Pancreas (tissue), 10 donors: ENCODE measurements around the gene SMIM14. TPM values are rescaled to one million over a fixed set of nuclear protein-coding genes. Genes with fewer than 3 reads are reported as not detected.

Experiments used
- ATAC-seq, 4 donors: fragments of 200-7000 bp; cut with Tn5 transposase; one replicate each; pipeline versions ENCODE4 v1.8.0 to v1.9.1; 2020; ENCODE audit warnings: mild to moderate bottlenecking in 4 of 4, moderate library complexity in 4 of 4
- DNase-seq, 6 donors: peaks; one replicate each; pipeline ENCODE4 v3.0.0-alpha.2; 2020
- FAIRE-seq: peaks from 2 replicates; lab custom pipeline; 2012; peaks lifted over from hg19 to GRCh38; lab: Jason Lieb, UNC
- H3K27ac ChIP-seq, 4 donors: fragments of 200-600 bp; sonication (generic); 1 replicate in 3 of 4; 2 replicates in 1 of 4; pipeline versions ENCODE4 v1.5.0 to v1.8.0; 2020
- H3K27me3 ChIP-seq, 4 donors: fragments of 200-600 bp; one replicate each; pipeline ENCODE4 v1.8.0; 2021
- H3K36me3 ChIP-seq, 3 donors: fragments of 200-600 bp; sonication (generic) in 1 of 3; one replicate each; pipeline versions ENCODE4 v1.5.0 to v1.8.0; 2020 to 2021
- H3K4me1 ChIP-seq, 3 donors: fragments of 200-600 bp; one replicate each; pipeline ENCODE4 v1.8.0; 2021
- H3K4me3 ChIP-seq, 4 donors: fragments of 200-600 bp; sonication (generic) in 2 of 4; one replicate each; pipeline versions ENCODE4 v1.5.0 to v1.8.0; 2020 to 2021
- H3K9me3 ChIP-seq, 4 donors: fragments of 200-600 bp; one replicate each; pipeline ENCODE4 v1.8.0; 2021
- WGBS, 2 donors: extraction: QIAGEN DNeasy Blood & Tissue Kit; methylation state at CpG; one replicate each; pipeline ENCODE4 v1.1.7; 2013; 5-methylcytosine and 5-hydroxymethylcytosine counted together
- intact Hi-C, 3 donors: fragments of 100-400 bp; cut with DNase I; formaldehyde crosslinking; loops; one replicate each; pipeline versions ENCODE4 v1.11.1 to v1.14.2; 2022
- polyA plus RNA-seq, 2 donors: library from polyadenylated mRNA; stranded (reverse); fragments of 200-250 nt; gene quantifications; one replicate each; pipeline ENCODE4 v1.2.3, GENCODE V29; 2013
- total RNA-seq, 6 donors: library from RNA; stranded (reverse); fragmentation: NEBNext Ultra II Directional in 4 of 6; extraction: Animal tissue kit (Norgen Biotek cat#: 25700) in 4 of 6; gene quantifications; one replicate each; pipeline versions ENCODE4 v1.2.1 to v1.2.4, GENCODE V29; 2021 to 2023
- TF ChIP-seq, protein P1 (sequence below), 4 donors: fragments of 200-600 bp; sonication (generic) in 3 of 4; IDR thresholded peaks; one replicate each; pipeline versions ENCODE4 v1.5.0 to v1.8.0; 2021; ENCODE audit warnings: antibody characterized with exemption in 4 of 4
- donor health status: healthy with polysubstance abuse.
- donor health status: DM: no; HTN: no; CAD: no; lungs with moderate emphysema.
- donor health status: DM: no; HTN: no; CAD: no.
- donor health status: control.
- donor health status: control.
- donor health status: Bipolar disorder and iron deficiency.
- donor health status: DM: yes; HTN: yes; CAD: no.
- donor health status: DM: no; HTN: no; CAD: no.
- donor health status: DM: no; HTN: no; CAD: no.
- donor health status: DM: yes; HTN: yes; CAD: no.

The SMIM14 gene
- total and polyA plus RNA-seq, 8 donors: 14.3 to 53.6 (median 44.5) TPM

DNA sequence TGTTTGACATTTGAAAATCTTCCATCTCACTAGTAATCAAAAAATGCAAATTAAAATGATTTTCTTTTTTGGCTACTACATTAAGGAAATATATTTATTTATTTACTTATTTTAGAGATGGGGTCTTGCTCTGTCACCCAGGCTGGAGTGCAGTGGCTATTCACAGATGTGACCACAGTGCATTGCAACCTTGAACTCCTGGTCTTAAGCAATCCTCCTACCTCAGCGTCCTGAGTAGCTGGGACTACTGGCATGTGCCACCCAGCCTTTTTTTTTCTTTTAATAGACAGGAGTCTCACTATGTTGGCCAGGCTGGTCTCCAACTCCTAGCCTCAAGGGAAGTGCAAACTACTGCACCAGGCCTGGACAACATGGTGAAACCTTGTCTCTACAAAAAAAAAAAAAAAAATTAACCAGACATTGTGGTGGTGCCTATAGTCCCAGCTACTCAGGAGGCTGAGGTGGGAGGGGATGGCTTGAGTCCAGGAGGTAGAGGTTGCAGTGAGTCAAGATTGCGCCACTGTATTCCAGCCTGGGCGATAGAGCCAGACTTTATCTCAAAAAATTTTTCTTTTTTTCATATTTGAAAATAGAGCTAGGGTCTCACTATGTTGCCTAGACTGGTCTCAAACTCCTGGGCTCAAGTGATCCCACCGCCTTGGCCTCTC is 4.4 kb upstream of the SMIM14 start:
- peaks cover 0 to 7% (median 0%) of the 10 kb centered on the region in 3 donors for H3K4me1 ChIP-seq
- no peak for DNase-seq
- H3K36me3 ChIP-seq: no peaks in the 10 kb centered on the region
- no peak for ATAC-seq
- no peak overlapping the region for H3K27ac ChIP-seq
- H3K9me3 ChIP-seq: no peaks in the 10 kb centered on the region
- TF ChIP-seq, protein P1, sequence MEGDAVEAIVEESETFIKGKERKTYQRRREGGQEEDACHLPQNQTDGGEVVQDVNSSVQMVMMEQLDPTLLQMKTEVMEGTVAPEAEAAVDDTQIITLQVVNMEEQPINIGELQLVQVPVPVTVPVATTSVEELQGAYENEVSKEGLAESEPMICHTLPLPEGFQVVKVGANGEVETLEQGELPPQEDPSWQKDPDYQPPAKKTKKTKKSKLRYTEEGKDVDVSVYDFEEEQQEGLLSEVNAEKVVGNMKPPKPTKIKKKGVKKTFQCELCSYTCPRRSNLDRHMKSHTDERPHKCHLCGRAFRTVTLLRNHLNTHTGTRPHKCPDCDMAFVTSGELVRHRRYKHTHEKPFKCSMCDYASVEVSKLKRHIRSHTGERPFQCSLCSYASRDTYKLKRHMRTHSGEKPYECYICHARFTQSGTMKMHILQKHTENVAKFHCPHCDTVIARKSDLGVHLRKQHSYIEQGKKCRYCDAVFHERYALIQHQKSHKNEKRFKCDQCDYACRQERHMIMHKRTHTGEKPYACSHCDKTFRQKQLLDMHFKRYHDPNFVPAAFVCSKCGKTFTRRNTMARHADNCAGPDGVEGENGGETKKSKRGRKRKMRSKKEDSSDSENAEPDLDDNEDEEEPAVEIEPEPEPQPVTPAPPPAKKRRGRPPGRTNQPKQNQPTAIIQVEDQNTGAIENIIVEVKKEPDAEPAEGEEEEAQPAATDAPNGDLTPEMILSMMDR (IDR thresholded peaks at IDR 0.05): no peak
- 72 to 76% methylated on average over 4 of the region's 4 CpGs for WGBS, 2 donors
- no peak for FAIRE-seq
- no peaks in the 10 kb centered on the region for H3K27me3 ChIP-seq
- intact Hi-C loops: no loop called here
- no peak overlapping the region for H3K4me3 ChIP-seq

DNA sequence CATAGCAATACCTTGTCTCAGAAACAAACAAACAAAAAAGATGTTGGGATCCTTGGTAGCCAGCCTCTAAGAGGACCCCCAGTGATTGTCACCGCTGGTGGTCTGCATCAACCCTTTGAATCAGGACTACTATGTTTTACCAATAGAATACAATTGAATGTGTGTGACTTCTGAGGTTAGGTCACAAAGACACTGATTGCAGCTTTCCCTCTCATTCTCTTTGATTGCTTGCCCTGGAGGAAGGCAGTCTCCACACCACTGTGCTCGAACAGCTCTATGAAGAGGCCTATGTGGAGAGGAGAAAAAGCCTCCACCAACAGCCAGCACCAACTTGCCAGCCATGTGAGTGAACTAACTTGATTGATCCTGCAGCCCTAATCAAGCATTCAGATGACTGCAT is 2.8 kb upstream of the SMIM14 start:
- ATAC-seq (no peak), FAIRE-seq (no peak), DNase-seq (no peak)
- Histone ChIP-seq H3K36me3 (no peaks in the 10 kb centered on the region), H3K9me3 (no peaks in the 10 kb centered on the region), H3K27ac (no peak overlapping the region), H3K4me1 (peaks cover 0 to 7% (median 0%) of the 10 kb centered on the region in 3 donors), H3K4me3 (no peak overlapping the region), H3K27me3 (no peaks in the 10 kb centered on the region)
- WGBS, 2 donors: 85 to 95% methylated on average over 2 of the region's 2 CpGs
- TF ChIP-seq, protein P1 (IDR thresholded peaks at IDR 0.05): no peak
- intact Hi-C loops: no loop called here

DNA sequence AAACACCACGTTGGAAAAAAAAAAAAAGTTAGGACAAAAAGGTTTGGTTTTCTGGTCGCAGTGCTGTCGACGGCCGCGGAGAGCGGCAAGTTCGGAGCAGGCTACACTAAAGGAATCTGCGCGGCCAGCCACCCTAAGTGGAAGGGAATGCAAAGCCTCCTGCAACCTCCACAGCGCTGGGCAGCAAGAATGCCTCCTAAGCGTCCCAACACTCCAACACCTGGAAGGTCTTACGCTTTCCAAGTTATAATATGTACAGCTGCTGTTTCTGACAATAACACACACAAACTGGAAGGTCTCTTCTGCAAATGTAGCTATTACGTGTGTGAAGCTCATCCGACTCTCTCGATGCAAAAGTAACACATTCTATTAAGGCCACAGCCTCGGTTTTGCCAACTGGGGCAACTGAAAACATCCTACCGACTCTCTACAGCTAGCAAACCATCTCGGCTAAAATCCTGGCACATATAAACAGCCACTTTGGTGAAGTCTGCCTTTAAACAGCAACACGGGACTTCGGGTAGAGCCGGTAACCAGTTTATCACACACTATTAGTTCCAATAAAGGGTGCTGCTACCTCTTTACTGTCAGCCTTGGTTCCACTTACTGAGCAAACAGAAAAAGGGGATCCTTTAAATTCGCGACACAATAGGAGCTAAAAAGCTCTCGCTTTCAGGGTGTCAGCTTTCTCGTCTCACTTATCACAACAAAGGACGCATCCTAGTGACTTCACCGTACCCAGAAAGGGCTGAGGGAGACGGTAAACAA is 895 bp downstream of the SMIM14 start:
- FAIRE-seq: no peak
- H3K27ac ChIP-seq: peak overlapping the region; percentile 93 to 99 (median 98)
- peak; percentile 29 to 57 (median 48) for ATAC-seq
- H3K9me3 ChIP-seq: no peaks in the 10 kb centered on the region
- DNase-seq: peak in 5 of 6 donors; percentile 39 to 75 (median 55)
- 0% methylated on average over 29 of the region's 29 CpGs for WGBS, 2 donors
- TF ChIP-seq, protein P1 (IDR thresholded peaks at IDR 0.05): no peak
- peaks cover 6 to 18% (median 14%) of the 10 kb centered on the region in 3 donors for H3K4me1 ChIP-seq
- intact Hi-C loops: no loop called here
- no peaks in the 10 kb centered on the region for H3K27me3 ChIP-seq
- H3K4me3 ChIP-seq: peak overlapping the region; percentile 73 to 93 (median 85)
- H3K36me3 ChIP-seq: no peaks in the 10 kb centered on the region

DNA sequence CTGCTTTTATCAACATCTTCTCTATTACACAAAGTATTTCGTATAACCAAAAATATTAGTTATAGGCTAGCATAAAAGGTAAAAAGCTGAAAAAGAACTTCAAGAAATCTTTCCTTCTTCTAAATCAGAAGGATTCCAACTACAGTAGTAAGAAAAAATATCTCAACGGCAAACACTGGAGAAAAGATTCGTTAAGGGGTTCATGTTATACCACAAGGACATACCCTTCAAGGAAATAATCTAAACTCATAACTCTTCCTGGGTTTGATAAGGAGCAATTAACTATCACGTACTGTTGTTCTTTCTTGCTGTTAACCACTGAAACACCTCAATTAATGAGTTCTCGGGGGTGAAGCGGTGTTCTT is 1.5 kb downstream of the SMIM14 start:
- peak overlapping the region; percentile 73 to 93 (median 85) for H3K4me3 ChIP-seq
- H3K27ac ChIP-seq: peak overlapping the region; percentile 93 to 99 (median 98)
- H3K27me3 ChIP-seq: no peaks in the 10 kb centered on the region
- intact Hi-C loops: no loop called here
- TF ChIP-seq, protein P1 (IDR thresholded peaks at IDR 0.05): no peak
- H3K9me3 ChIP-seq: no peaks in the 10 kb centered on the region
- H3K4me1 ChIP-seq: peaks cover 6 to 18% (median 14%) of the 10 kb centered on the region in 3 donors
- no peak for FAIRE-seq
- ATAC-seq: no peak
- no peak for DNase-seq
- no peaks in the 10 kb centered on the region for H3K36me3 ChIP-seq
- 0 to 2% methylated on average over 6 of the region's 6 CpGs for WGBS, 2 donors
